AG10803 (cell line): ENCODE measurements around the gene EEF1AKMT1.
A peak's percentile ranks its signal among the peaks of the same experiment; 100 is the strongest.

Experiments
- DNase-seq: peaks from one replicate; pipeline ENCODE4 v3.0.0; 2010; ENCODE audit warnings: low read depth
- H3K4me3 ChIP-seq: 2 replicates; pipeline ENCODE4 v1.5.1; 2011; ENCODE audit warnings: mild to moderate bottlenecking, low read length, control low read depth
- CTCF ChIP-seq: conservative IDR thresholded peaks from 2 replicates; pipeline ENCODE4 v1.5.1; 2011; ENCODE audit warnings: mild to moderate bottlenecking, low read length, control low read depth, inconsistent platforms

EEF1AKMT1 gene

GRCh38 chr13:20812890-20813289 lies 39.1 kb upstream of the EEF1AKMT1 start:
- no peak overlapping the region for H3K4me3 ChIP-seq
- no peak for DNase-seq

DNA sequence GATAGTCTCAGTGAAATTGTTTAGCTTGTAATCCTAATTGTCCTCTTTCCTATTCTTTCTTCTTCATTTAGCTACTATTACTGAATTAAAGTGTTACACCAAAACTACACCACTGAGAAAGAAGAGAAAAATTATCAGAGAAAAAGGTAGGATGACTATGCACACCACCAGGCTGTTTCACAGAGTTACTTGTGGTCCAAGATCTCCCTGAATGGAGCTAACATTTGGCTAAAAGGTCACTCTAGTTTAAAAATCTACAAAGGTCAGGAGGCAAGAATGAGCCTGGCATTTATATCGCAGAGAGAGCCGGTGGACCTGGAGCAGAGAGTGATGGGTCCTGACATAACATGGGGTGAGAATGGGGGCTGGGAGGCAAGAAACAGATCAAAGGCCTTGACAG lies 37.0 kb upstream of the EEF1AKMT1 start:
- no peak for DNase-seq
- no peak overlapping the region for H3K4me3 ChIP-seq

More at GRCh38 chr13:20812890-20813289, 39.1 kb upstream of the EEF1AKMT1 start:
- no peak for TF ChIP-seq CTCF

DNA sequence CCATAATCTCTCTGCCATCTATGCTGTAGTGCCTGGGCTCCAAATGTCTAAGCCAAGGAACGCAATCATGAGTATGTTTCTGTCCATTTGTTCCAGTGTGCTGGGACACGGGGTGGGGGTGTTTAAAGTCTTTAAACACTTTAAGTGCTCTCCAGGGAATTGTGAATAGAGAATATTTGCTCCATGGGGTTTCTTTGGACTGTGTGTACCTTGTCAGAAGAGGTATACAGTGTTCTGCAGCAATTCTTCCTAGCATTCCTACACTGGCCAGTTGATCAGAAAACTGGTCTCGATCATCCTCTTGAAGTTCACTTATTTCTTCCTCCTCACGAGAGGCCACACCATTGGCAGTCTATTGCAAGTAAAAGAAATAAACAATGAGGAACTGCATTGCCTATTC lies 35.1 kb upstream of the EEF1AKMT1 start:
- no peak for DNase-seq
- H3K4me3 ChIP-seq: no peak overlapping the region
- TF ChIP-seq CTCF: no peak

More for the DNA sequence above, 37.0 kb upstream of the EEF1AKMT1 start:
- no peak for TF ChIP-seq CTCF

GRCh38 chr13:20803180-20803965 lies 29.6 kb upstream of the EEF1AKMT1 start:
- TF ChIP-seq CTCF: no peak
- no peak overlapping the region for H3K4me3 ChIP-seq
- no peak for DNase-seq

GRCh38 chr13:20801707-20802106 lies 27.9 kb upstream of the EEF1AKMT1 start:
- no peak for DNase-seq
- no peak overlapping the region for H3K4me3 ChIP-seq
- TF ChIP-seq CTCF: no peak

- DNase-seq: peak; percentile 46
- TF ChIP-seq CTCF: no peak
- H3K4me3 ChIP-seq: no peak overlapping the region
Measured at GRCh38 chr13:20799726-20800416, 26.1 kb upstream of the EEF1AKMT1 start.

DNA sequence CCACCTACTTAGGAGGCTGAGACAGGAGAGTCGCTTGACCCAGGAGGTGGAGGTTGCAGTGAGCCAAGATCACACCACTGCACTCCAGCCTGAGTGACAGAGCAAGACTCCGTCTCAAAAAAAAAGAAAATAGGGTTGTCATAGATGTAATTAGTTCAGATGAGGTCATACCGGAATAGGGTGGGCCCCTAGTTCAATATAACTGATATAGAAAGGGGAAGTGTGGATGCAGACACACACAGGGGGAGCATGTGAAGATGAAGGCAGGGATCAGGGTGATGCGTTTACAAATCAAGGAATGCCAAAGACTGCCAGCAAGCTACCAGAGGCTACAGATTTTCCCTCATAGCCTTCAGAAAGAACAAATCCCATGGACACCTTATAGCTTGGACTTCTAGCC lies 24.3 kb upstream of the EEF1AKMT1 start:
- no peak for DNase-seq
- no peak overlapping the region for H3K4me3 ChIP-seq
- TF ChIP-seq CTCF: no peak
